Esophagus squamous epithelium (tissue), 5 donors: Measurements from ENCODE around the gene LRBA. TPM values are rescaled to one million over a fixed set of nuclear protein-coding genes. Genes with fewer than 3 reads are reported as not detected.
"Not testable (repeated sequence)": the region's sequence is repeated elsewhere in the genome, so short reads cannot be mapped to it uniquely, and the experiment has no call there.

ENCODE experiments used
- DNase-seq: peaks from one replicate; lab custom pipeline; 2025; lab: John Stamatoyannopoulos, UW
- H3K27ac ChIP-seq, 4 donors: fragments of 200-600 bp; sonication (generic); one replicate each; pipeline ENCODE4 v1.5.1; 2016 to 2019; ENCODE audit warnings: mild to moderate bottlenecking in 1 of 4
- H3K27me3 ChIP-seq, 4 donors: fragments of 200-600 bp; sonication (generic); 1 replicate in 3 of 4; 2 replicates in 1 of 4; pipeline versions ENCODE4 v1.5.1 to v1.6.0; 2017 to 2021; ENCODE audit warnings: antibody characterized with exemption in 1 of 4
- H3K36me3 ChIP-seq, 3 donors: fragments of 200-600 bp; sonication (generic); one replicate each; pipeline ENCODE4 v1.5.1; 2016 to 2019
- H3K4me1 ChIP-seq, 3 donors: fragments of 200-600 bp; sonication (generic); one replicate each; pipeline ENCODE4 v1.5.1; 2017 to 2019
- H3K4me3 ChIP-seq, 4 donors: fragments of 200-600 bp; sonication (generic); 1 replicate in 3 of 4; 2 replicates in 1 of 4; pipeline ENCODE4 v1.5.1; 2016 to 2019; ENCODE audit warnings: mild to moderate bottlenecking in 2 of 4, moderate library complexity in 1 of 4
- H3K9me3 ChIP-seq, 3 donors: fragments of 200-600 bp; sonication (generic); one replicate each; pipeline ENCODE4 v1.5.1; 2016 to 2019
- CTCF ChIP-seq, 6 experiments: fragments of 450-650 bp in 4 of 6; fragments of 200-600 bp in 2 of 6; sonication (generic) in 2 of 6; IDR thresholded peaks; one replicate each; pipeline ENCODE4 v1.5.1; 2016 to 2019; ENCODE audit warnings: antibody characterized with exemption in 6 of 6, mild to moderate bottlenecking in 4 of 6, moderate library complexity in 4 of 6
- POLR2A ChIP-seq, 4 donors: fragments of 450-650 bp; IDR thresholded peaks; one replicate each; pipeline ENCODE4 v1.6.1; 2017; ENCODE audit warnings: antibody characterized with exemption in 4 of 4, mild to moderate bottlenecking in 4 of 4, moderate library complexity in 3 of 4
- WGBS, 2 donors: methylation state at CpG; one replicate each; pipeline ENCODE4 v1.1.5; 2018; 5-methylcytosine and 5-hydroxymethylcytosine counted together
- intact Hi-C: fragments of 100-400 bp; cut with DNase I; formaldehyde crosslinking; loops from one replicate; pipeline ENCODE4 v1.15.0; 2022
- total RNA-seq, 4 donors: library from RNA; depleted of rRNA; stranded (reverse); fragments of >200 nt; gene quantifications; one replicate each; pipeline ENCODE4 v1.1.0, GENCODE V29; 2016
- donor health status: DM: yes; HTN: yes; CAD: no.

Gene LRBA
- total RNA-seq, 4 donors from 2014 or later: 54.7 to 91.8 (median 66.2) TPM

- Histone ChIP-seq H3K27ac (no peak overlapping the region), H3K4me3 (no peak overlapping the region), H3K9me3 (no peaks in the 10 kb centered on the region), H3K36me3 (no peaks in the 10 kb centered on the region), H3K4me1 (peaks cover 0 to 11% (median 0%) of the 10 kb centered on the region in 3 donors), H3K27me3 (no peaks in the 10 kb centered on the region)
- intact Hi-C loops: no loop called here
- no peak for DNase-seq
- WGBS, 2 donors: 73 to 88% methylated on average over 2 of the region's 2 CpGs
- TF ChIP-seq CTCF (IDR thresholded peaks at IDR 0.05): no peak
- no peak for TF ChIP-seq POLR2A (IDR thresholded peaks at IDR 0.05)
These were observed 625.1 kb downstream of the LRBA start for GRCh38 chr4:150389896-150390530.

DNA sequence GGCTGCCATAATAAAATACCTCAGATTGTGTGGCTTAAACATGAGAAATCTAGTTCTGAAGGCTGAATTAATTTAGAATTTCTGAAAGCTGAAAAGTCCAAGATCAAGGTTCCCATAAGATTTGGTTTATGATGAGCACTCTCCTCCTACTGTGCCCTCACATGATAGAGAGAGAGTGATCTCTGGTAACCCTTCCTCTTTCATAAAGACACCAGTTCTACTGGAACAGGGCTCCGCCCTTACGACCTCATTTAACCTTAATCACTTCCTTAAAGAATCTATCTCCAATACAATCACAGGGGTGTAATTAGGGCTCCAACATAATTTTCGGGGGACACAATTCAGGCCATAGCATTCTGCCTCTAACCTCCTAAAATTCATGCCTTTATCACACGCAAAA, 627.1 kb downstream of the LRBA start:
- H3K27me3 ChIP-seq: no peaks in the 10 kb centered on the region
- H3K27ac ChIP-seq: no peak overlapping the region
- TF ChIP-seq CTCF (IDR thresholded peaks at IDR 0.05) (no peak), POLR2A (IDR thresholded peaks at IDR 0.05) (no peak)
- no peak overlapping the region for H3K4me3 ChIP-seq
- H3K4me1 ChIP-seq: peaks cover 0 to 11% (median 0%) of the 10 kb centered on the region in 3 donors
- H3K36me3 ChIP-seq: no peaks in the 10 kb centered on the region
- H3K9me3 ChIP-seq: no peaks in the 10 kb centered on the region
- 82 to 90% methylated on average over 4 of the region's 4 CpGs for WGBS, 2 donors
- intact Hi-C loops: no loop called here
- DNase-seq: no peak

- intact Hi-C loops, DNase-seq, H3K36me3 ChIP-seq, H3K27me3 ChIP-seq, H3K9me3 ChIP-seq, H3K4me3 ChIP-seq, H3K27ac ChIP-seq: not testable (repeated sequence)
- 97 to 100% methylated on average over 2 of the region's 2 CpGs for WGBS, 2 donors
- H3K4me1 ChIP-seq: peaks cover 0 to 11% (median 0%) of the 10 kb centered on the region in 3 donors
These were observed 628.7 kb downstream of the LRBA start for GRCh38 chr4:150386415-150386814.

GRCh38 chr4:150385606-150386005, 629.5 kb downstream of the LRBA start:
- Histone ChIP-seq H3K36me3 (no peaks in the 10 kb centered on the region), H3K9me3 (no peaks in the 10 kb centered on the region), H3K27me3 (no peaks in the 10 kb centered on the region), H3K27ac (no peak overlapping the region), H3K4me1 (peaks cover 0 to 11% (median 0%) of the 10 kb centered on the region in 3 donors), H3K4me3 (no peak overlapping the region)
- WGBS, 2 donors: 26 to 38% methylated on average over 2 of the region's 2 CpGs
- peak; percentile 0 for DNase-seq
- intact Hi-C loops: no loop called here
- TF ChIP-seq CTCF (IDR thresholded peaks at IDR 0.05) (no peak), POLR2A (IDR thresholded peaks at IDR 0.05) (no peak)

DNA sequence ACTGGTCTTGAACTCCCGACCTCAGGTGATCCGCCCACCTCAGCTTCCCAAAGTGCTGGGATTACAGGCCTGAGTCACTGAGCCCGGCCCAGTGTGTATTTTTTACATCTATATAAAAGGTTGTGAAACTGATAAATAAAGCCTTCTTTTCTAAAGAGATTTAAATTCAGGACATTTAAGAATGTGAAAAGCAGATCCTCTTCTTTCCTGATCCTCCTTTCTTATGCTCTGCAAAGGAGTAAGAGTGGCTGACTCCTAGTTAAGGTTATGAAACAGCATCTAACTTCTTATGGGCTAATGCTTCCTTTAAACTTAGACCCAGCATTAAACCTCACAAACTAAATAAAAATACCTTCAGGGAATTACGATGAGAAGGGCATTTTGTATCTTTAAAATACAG, 630.8 kb downstream of the LRBA start:
- no peak for DNase-seq
- no peak for TF ChIP-seq CTCF (IDR thresholded peaks at IDR 0.05)
- no peak overlapping the region for H3K4me3 ChIP-seq
- peaks cover 0 to 11% (median 0%) of the 10 kb centered on the region in 3 donors for H3K4me1 ChIP-seq
- H3K9me3 ChIP-seq: no peaks in the 10 kb centered on the region
- intact Hi-C loops: no loop called here
- H3K27me3 ChIP-seq: no peaks in the 10 kb centered on the region
- H3K27ac ChIP-seq: no peak overlapping the region
- no peaks in the 10 kb centered on the region for H3K36me3 ChIP-seq
- 70 to 91% methylated on average over 4 of the region's 4 CpGs for WGBS, 2 donors
